ENCODE measurements around the gene GRIN1.
A peak's percentile ranks its signal among the peaks of the same experiment; 100 is the strongest.

GRIN1 gene

DNA sequence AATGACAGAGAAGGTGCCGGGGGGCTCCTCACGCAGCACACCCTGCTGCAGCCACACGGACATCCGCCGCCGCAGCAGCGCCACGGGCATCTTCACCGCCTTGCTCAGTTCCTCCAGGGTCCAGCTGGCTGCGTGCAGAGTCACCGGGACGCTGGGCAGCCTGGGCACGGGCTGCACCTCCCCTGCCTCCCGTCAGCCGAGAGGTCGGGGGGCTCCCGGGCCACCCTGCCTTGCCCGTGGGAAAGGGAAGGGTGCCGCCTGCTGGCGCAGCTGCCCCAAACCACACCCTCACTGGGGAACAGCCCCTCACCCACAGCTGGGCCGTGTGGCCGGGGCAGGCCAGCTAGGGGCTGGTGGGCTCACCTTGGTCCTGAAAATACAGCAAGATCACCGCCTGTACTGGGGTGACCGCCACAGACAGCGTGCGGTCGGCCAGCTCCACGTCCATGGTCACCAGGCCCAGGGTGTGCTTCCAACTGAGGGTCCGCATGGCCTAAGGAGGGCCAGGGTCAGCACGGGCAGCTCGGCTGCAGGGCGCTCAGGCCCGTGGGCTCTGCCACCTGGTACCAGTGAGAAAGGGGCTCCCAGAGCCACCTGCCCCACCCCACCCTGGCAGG lies 36.5 kb downstream of the GRIN1 start:
- DNase-seq: no peak

GRCh38 chr9:137176302-137177182 lies 37.6 kb downstream of the GRIN1 start:
- TF ChIP-seq CTCF (IDR thresholded peaks at IDR 0.05): peak in 1 of 2 experiments; percentile 26
- H3K4me1 ChIP-seq: peaks cover 0 to 8% (median 0%) of the 10 kb centered on the region in 4 donors
- H3K27me3 ChIP-seq: peaks cover 0 to 17% of the 10 kb centered on the region in 2 donors
- H3K4me3 ChIP-seq: no peak overlapping the region
- intact Hi-C loops (cut with DNase I; ENCODE audit: low total_unique reads): no loop called here
- H3K36me3 ChIP-seq: peaks cover 23 to 49% (median 29%) of the 10 kb centered on the region in 3 donors
- no peaks in the 10 kb centered on the region for H3K9me3 ChIP-seq
- no peak overlapping the region for H3K27ac ChIP-seq
- DNase-seq: no peak

More for the DNA sequence above, 36.5 kb downstream of the GRIN1 start:
- intact Hi-C loops (cut with DNase I; ENCODE audit: low total_unique reads): no loop called here
- H3K36me3 ChIP-seq: peaks cover 12 to 38% (median 18%) of the 10 kb centered on the region in 3 donors
- H3K4me3 ChIP-seq: no peak overlapping the region
- no peak overlapping the region for H3K27ac ChIP-seq
- TF ChIP-seq CTCF (IDR thresholded peaks at IDR 0.05): no peak
- peaks cover 0 to 12% (median 0%) of the 10 kb centered on the region in 4 donors for H3K4me1 ChIP-seq
- no peaks in the 10 kb centered on the region for H3K9me3 ChIP-seq
- peaks cover 0 to 28% of the 10 kb centered on the region in 2 donors for H3K27me3 ChIP-seq

- DNase-seq: no peak
- H3K27me3 ChIP-seq: peaks cover 0 to under 1% of the 10 kb centered on the region in 2 donors
- TF ChIP-seq CTCF (IDR thresholded peaks at IDR 0.05): no peak
- no peaks in the 10 kb centered on the region for H3K9me3 ChIP-seq
- no peaks in the 10 kb centered on the region for H3K4me1 ChIP-seq
- peaks cover 39 to 67% (median 47%) of the 10 kb centered on the region in 3 donors for H3K36me3 ChIP-seq
- no peak overlapping the region for H3K27ac ChIP-seq
- no peak overlapping the region for H3K4me3 ChIP-seq
- intact Hi-C loops (cut with DNase I; ENCODE audit: low total_unique reads): no loop called here
Observed at GRCh38 chr9:137178201-137178938, 39.4 kb downstream of the GRIN1 start.

DNA sequence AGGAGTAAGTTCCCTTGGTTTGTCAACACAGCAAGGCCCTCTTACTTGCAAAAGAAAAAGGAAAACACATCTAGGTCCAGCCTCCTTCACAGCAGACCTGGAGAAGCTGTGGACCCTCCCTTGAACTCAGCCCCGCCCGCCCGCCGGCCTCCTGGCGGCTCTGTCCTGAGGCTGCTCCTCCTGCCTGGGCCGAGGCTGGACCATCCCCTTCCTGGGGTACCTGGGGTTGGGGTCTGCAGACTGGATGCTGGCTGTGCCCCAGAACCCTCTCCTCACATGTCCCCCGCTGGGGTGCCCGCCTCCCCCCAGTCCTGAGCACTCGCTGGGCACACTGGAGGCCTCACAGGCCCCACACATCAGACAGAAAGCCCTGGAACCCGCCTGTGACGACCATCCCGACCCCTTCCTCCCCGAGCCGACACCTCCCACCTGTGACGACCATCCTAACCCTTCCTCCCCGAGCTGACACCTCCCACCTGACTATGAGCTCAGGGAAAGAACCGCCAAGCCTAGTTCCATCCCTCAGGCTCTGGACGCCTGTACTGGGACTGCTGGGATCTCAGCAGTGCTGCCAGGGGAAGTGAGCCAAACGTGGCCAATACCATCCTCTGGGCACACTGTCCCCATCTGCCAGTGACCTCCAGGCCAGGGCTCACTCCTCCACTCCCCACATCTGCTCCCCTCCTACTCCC lies 40.1 kb downstream of the GRIN1 start:
- no peaks in the 10 kb centered on the region for H3K9me3 ChIP-seq
- TF ChIP-seq CTCF (IDR thresholded peaks at IDR 0.05): no peak
- no peak for DNase-seq
- H3K36me3 ChIP-seq: peaks cover 46 to 74% (median 54%) of the 10 kb centered on the region in 3 donors
- no peak overlapping the region for H3K27ac ChIP-seq
- no peaks in the 10 kb centered on the region for H3K27me3 ChIP-seq
- no peaks in the 10 kb centered on the region for H3K4me1 ChIP-seq
- no peak overlapping the region for H3K4me3 ChIP-seq
- intact Hi-C loops (cut with DNase I; ENCODE audit: low total_unique reads): no loop called here

GRCh38 chr9:137179761-137180160 lies 40.8 kb downstream of the GRIN1 start:
- Histone ChIP-seq H3K27me3 (no peaks in the 10 kb centered on the region), H3K27ac (no peak overlapping the region), H3K4me3 (no peak overlapping the region), H3K4me1 (no peaks in the 10 kb centered on the region), H3K9me3 (no peaks in the 10 kb centered on the region), H3K36me3 (peaks cover 53 to 81% (median 61%) of the 10 kb centered on the region in 3 donors)
- intact Hi-C loops (cut with DNase I; ENCODE audit: low total_unique reads): no loop called here
- no peak for DNase-seq
- TF ChIP-seq CTCF (IDR thresholded peaks at IDR 0.05): no peak

All from tibial artery (tissue), 4 donors.